LNCaP clone FGC (cell line): ENCODE results near the gene OSBPL6.

Source experiments
- DNase-seq: peaks from one replicate; pipeline ENCODE4 v3.0.0-alpha.2; 2011; ENCODE audit warnings: low read depth
- H3K4me3 ChIP-seq: 2 replicates; pipeline ENCODE4 v1.5.1; 2011; ENCODE audit warnings: mild to moderate bottlenecking, low read depth, low read length, control low read depth
- TF ChIP-seq, protein P1 (sequence below): IDR thresholded peaks from 2 replicates; pipeline ENCODE4 v1.5.1; 2012; ENCODE audit warnings: mild to moderate bottlenecking; ENCODE audit not compliant: control insufficient read depth, insufficient read depth; ENCODE audit errors: extremely low read depth

OSBPL6 gene

DNA sequence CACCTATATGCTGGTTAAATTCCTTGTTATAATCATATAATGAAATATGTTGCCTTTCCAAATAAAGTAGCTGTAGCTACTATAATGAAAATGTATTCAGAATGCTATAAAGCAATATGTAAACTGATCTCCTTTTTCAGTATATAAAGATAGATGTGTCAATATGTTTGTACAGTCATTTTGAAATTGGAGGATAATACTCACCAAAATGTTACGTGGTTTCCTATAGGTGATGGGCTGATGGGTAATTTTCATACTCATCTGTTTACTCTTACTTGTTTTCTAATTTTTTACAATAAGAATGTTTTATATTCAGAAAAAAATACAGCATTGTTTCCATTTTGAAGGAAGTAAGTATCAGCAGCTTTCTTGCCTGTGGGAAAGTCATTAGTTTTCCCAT lies 186.5 kb downstream of the OSBPL6 start:
- no peak overlapping the region for H3K4me3 ChIP-seq
- no peak for DNase-seq
- TF ChIP-seq, protein P1, sequence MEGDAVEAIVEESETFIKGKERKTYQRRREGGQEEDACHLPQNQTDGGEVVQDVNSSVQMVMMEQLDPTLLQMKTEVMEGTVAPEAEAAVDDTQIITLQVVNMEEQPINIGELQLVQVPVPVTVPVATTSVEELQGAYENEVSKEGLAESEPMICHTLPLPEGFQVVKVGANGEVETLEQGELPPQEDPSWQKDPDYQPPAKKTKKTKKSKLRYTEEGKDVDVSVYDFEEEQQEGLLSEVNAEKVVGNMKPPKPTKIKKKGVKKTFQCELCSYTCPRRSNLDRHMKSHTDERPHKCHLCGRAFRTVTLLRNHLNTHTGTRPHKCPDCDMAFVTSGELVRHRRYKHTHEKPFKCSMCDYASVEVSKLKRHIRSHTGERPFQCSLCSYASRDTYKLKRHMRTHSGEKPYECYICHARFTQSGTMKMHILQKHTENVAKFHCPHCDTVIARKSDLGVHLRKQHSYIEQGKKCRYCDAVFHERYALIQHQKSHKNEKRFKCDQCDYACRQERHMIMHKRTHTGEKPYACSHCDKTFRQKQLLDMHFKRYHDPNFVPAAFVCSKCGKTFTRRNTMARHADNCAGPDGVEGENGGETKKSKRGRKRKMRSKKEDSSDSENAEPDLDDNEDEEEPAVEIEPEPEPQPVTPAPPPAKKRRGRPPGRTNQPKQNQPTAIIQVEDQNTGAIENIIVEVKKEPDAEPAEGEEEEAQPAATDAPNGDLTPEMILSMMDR, result no peak

DNA sequence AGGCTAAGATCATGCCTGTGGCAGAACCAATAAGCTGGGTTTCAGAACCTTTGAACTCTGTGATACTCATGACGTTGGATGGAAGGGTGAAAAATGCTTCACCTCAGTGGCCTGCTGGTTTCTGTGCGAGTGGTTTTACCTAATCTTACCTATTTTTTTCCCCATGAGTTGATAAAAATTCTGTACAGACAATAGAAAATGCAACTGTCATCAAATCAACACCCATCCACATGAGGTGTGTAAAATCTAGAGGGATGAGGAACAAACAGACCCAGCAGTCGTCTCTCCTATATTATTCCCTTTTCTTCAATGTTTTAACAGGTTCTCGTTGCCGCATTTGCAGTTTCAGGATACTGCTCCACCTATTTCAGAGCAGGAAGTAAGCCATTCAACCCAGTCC lies 189.4 kb downstream of the OSBPL6 start:
- H3K4me3 ChIP-seq, result no peak overlapping the region
- TF ChIP-seq, protein P1, result no peak
- no peak for DNase-seq

DNA sequence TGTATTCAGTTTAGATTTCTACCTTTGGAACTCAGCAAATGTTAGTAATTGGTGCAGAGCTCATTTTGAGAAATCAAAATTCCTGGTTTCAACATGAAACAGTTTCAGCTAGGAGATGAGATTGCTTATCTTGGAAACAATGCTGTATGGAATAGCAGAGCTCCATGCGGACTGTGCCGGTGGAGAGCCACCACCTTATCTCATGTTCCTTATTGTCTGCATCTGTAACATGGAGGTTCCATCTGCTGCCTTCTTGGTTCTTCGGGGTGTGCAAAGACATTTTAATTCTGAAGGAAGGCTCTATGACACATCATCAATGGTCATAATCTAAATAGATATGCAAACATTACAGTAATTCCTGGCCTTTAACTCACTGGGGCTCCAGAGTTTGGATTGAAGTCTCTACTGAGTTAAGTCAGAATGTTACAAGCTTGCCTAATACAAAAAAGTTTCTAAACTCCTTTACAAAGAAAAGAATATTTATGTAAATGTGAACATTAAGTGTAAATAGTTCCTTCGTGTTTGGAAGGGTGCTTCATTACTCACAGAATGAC lies 191.4 kb downstream of the OSBPL6 start:
- DNase-seq, result no peak
- no peak overlapping the region for H3K4me3 ChIP-seq
- TF ChIP-seq, protein P1, result no peak

DNA sequence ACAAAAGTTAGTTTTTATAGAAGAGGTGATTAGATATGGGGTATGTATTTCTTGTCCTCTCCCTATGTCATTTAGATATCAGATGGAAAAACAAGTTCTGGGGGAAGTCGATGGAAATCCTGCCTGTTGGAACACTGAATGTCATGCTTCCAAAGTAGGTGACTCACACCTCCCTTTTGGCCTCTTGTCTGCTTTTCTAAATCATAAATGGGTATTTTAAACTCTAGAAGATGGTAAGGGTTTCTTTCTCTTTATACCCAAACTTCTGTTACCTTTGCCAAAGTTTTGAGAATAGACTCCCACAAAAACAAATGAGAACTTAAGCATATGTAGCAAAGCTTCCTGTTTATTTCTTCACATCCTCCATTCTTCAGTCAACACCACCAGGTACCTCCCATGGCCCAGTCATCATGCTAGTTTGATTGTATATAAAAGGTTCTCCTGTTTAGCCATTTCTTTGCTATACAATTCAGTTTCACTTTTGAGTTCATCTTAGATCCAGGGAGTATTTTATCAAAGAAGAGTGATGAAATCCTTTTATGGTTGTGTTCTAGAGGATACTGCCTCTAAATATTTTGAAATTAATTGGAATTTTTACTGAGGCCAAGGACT lies 192.8 kb downstream of the OSBPL6 start:
- H3K4me3 ChIP-seq, result no peak overlapping the region
- TF ChIP-seq, protein P1, result no peak
- DNase-seq, result no peak

DNA sequence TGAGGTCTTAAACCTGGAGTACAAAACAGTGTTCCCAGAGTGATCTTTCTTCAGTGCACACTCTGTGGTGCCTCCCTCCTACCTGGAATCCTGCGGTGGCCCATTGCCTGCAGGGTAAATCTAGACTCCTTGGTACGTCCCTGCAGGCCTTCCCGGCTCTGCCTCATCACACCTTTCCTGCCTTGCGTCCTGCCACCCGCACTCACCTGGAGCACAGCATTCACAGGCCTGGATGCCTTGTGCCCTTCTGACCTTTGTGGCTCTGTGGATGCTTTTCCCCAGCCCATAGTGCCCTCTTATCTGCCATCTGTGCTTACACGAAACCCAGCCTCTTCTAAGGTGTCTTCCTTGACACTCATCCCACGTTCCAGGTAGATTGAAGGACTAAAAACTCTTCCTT lies 194.0 kb downstream of the OSBPL6 start:
- no peak overlapping the region for H3K4me3 ChIP-seq
- TF ChIP-seq, protein P1, result no peak
- DNase-seq, result no peak

DNA sequence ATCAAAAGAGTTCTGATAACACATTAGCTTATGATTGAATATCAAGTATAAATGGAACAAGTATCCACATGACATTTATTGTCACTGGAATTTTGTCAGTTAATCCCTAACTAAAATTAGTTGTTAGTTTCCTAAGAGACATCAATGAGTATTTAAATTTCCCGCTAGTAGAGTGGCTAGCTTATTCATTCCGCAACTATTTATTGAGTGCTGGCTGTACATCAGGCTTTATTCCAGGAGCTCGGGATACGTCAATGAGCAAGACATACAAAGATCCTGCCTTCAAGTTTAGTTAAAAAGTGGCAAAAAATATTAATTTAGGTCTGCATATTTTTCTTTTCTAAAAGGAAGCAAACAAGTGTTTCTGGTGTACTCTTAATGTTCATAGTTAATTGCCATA lies 197.4 kb downstream of the OSBPL6 start:
- DNase-seq, result no peak

More for the DNA sequence above, 197.4 kb downstream of the OSBPL6 start:
- no peak overlapping the region for H3K4me3 ChIP-seq
- TF ChIP-seq, protein P1, result no peak
